ENCODE results near the gene SLC22A7.

DNA sequence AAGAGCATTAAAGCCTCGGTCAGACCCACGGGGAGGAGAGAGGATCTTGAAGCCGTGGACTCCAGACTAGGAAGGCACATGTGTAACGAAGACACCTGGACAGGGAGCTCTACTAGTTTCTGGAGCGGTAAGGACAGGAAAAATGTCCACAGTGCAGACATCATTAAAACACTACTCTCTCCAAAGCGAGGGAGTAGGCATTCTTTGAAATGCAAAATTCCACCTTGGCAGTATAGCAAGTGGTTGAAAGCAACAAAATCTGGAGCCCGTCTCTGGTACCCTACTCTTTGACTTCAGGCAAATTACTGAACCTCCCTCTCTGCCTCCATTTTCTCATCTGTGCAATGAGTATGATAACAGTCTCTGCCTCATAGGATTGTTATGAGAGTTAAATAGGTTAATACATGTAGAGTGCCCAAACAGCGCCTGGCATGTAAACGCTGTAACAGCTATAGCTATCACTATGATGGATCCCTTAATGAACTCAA, 11.0 kb downstream of the SLC22A7 start:
- TF ChIP-seq ZNF133 (tag by site-specific recombination; IDR thresholded peaks at IDR 0.05) (no peak), HOXA7 (CRISPR knock-in tag; IDR thresholded peaks at IDR 0.05; ENCODE audit: borderline replicate concordance) (no peak), ZNF274 (IDR thresholded peaks at IDR 0.05; ENCODE audit: low read length) (no peak), ZNF274 (tag by site-specific recombination; IDR thresholded peaks at IDR 0.05; ENCODE audit: borderline replicate concordance) (no peak), ZNF324 (tag by site-specific recombination; IDR thresholded peaks at IDR 0.05) (no peak), ZNF169 (tag by site-specific recombination; IDR thresholded peaks at IDR 0.05) (no peak), ZNF423 (tag by site-specific recombination; IDR thresholded peaks at IDR 0.05) (no peak), ZBTB7A (tag by site-specific recombination; IDR thresholded peaks at IDR 0.05; ENCODE audit: low read depth) (no peak), ZNF530 (tag by site-specific recombination; IDR thresholded peaks at IDR 0.05; ENCODE audit: low read depth) (no peak), KLF16 (tag by site-specific recombination; IDR thresholded peaks at IDR 0.05) (no peak), PRDM1 (tag by site-specific recombination; IDR thresholded peaks at IDR 0.05) (no peak)
- TF ChIP-seq, protein P1, sequence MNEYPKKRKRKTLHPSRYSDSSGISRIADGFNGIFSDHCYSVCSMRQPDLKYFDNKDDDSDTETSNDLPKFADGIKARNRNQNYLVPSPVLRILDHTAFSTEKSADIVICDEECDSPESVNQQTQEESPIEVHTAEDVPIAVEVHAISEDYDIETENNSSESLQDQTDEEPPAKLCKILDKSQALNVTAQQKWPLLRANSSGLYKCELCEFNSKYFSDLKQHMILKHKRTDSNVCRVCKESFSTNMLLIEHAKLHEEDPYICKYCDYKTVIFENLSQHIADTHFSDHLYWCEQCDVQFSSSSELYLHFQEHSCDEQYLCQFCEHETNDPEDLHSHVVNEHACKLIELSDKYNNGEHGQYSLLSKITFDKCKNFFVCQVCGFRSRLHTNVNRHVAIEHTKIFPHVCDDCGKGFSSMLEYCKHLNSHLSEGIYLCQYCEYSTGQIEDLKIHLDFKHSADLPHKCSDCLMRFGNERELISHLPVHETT (tag by site-specific recombination; IDR thresholded peaks at IDR 0.05), result no peak
- TF ChIP-seq, protein P2, sequence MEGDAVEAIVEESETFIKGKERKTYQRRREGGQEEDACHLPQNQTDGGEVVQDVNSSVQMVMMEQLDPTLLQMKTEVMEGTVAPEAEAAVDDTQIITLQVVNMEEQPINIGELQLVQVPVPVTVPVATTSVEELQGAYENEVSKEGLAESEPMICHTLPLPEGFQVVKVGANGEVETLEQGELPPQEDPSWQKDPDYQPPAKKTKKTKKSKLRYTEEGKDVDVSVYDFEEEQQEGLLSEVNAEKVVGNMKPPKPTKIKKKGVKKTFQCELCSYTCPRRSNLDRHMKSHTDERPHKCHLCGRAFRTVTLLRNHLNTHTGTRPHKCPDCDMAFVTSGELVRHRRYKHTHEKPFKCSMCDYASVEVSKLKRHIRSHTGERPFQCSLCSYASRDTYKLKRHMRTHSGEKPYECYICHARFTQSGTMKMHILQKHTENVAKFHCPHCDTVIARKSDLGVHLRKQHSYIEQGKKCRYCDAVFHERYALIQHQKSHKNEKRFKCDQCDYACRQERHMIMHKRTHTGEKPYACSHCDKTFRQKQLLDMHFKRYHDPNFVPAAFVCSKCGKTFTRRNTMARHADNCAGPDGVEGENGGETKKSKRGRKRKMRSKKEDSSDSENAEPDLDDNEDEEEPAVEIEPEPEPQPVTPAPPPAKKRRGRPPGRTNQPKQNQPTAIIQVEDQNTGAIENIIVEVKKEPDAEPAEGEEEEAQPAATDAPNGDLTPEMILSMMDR (tag by site-specific recombination; IDR thresholded peaks at IDR 0.05), result no peak
- TF ChIP-seq, protein P3, sequence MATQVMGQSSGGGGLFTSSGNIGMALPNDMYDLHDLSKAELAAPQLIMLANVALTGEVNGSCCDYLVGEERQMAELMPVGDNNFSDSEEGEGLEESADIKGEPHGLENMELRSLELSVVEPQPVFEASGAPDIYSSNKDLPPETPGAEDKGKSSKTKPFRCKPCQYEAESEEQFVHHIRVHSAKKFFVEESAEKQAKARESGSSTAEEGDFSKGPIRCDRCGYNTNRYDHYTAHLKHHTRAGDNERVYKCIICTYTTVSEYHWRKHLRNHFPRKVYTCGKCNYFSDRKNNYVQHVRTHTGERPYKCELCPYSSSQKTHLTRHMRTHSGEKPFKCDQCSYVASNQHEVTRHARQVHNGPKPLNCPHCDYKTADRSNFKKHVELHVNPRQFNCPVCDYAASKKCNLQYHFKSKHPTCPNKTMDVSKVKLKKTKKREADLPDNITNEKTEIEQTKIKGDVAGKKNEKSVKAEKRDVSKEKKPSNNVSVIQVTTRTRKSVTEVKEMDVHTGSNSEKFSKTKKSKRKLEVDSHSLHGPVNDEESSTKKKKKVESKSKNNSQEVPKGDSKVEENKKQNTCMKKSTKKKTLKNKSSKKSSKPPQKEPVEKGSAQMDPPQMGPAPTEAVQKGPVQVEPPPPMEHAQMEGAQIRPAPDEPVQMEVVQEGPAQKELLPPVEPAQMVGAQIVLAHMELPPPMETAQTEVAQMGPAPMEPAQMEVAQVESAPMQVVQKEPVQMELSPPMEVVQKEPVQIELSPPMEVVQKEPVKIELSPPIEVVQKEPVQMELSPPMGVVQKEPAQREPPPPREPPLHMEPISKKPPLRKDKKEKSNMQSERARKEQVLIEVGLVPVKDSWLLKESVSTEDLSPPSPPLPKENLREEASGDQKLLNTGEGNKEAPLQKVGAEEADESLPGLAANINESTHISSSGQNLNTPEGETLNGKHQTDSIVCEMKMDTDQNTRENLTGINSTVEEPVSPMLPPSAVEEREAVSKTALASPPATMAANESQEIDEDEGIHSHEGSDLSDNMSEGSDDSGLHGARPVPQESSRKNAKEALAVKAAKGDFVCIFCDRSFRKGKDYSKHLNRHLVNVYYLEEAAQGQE (tag by site-specific recombination; IDR thresholded peaks at IDR 0.05), result no peak
- TF ChIP-seq, protein P4, sequence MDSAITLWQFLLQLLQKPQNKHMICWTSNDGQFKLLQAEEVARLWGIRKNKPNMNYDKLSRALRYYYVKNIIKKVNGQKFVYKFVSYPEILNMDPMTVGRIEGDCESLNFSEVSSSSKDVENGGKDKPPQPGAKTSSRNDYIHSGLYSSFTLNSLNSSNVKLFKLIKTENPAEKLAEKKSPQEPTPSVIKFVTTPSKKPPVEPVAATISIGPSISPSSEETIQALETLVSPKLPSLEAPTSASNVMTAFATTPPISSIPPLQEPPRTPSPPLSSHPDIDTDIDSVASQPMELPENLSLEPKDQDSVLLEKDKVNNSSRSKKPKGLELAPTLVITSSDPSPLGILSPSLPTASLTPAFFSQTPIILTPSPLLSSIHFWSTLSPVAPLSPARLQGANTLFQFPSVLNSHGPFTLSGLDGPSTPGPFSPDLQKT (IDR thresholded peaks at IDR 0.05; ENCODE audit: borderline replicate concordance, low read depth, low read length), result no peak

Data from HEK293 (cell line).